ENCODE measurements around the gene ZNF366. TPM values are rescaled to one million over a fixed set of nuclear protein-coding genes. Genes with fewer than 3 reads are reported as not detected.

ZNF366 gene
- total and polyA plus RNA-seq, 2 of the 13 experiments (the other 11 are each of a cell fraction or from before 2014, with no cell fraction given), result not detected

- no peak for TF ChIP-seq ZNF512B (CRISPR knock-in tag; IDR thresholded peaks at IDR 0.05; ENCODE audit: borderline replicate concordance)
- no peak for TF ChIP-seq ZNF430 (CRISPR knock-in tag; IDR thresholded peaks at IDR 0.05)
- TF ChIP-seq ATF4 (CRISPR knock-in tag; IDR thresholded peaks at IDR 0.05), result no peak
- TF ChIP-seq ZNF329 (CRISPR knock-in tag; IDR thresholded peaks at IDR 0.05; ENCODE audit: low read depth), result no peak
- TF ChIP-seq HNF1A (IDR thresholded peaks at IDR 0.05; ENCODE audit: low read depth), result no peak
- no peak for TF ChIP-seq HNF1A (CRISPR knock-in tag; IDR thresholded peaks at IDR 0.05; ENCODE audit: borderline replicate concordance)
- no peak for TF ChIP-seq ZNF563 (CRISPR knock-in tag; IDR thresholded peaks at IDR 0.05)
- no peak for TF ChIP-seq CAMTA2 (CRISPR knock-in tag; IDR thresholded peaks at IDR 0.05; ENCODE audit: borderline replicate concordance)
- no peak for TF ChIP-seq SCMH1 (CRISPR knock-in tag; IDR thresholded peaks at IDR 0.05; ENCODE audit: borderline replicate concordance)
Observed at GRCh38 chr5:72516916-72517315, 9.7 kb upstream of the ZNF366 start (continued).

Measured in HepG2 (cell line).